ENCODE results near the gene RGS21. TPM values are rescaled to one million over a fixed set of nuclear protein-coding genes. Genes with fewer than 3 reads are reported as not detected.

Gene RGS21
- total RNA-seq, 1 donor from 2014 or later: not detected

- ATAC-seq (no peak), DNase-seq (ENCODE audit: low spot score) (no peak)
These were observed 61.5 kb downstream of the RGS21 start for GRCh38 chr1:192378276-192378675.

GRCh38 chr1:192378878-192379277 is 62.1 kb downstream of the RGS21 start:
- ATAC-seq (no peak), DNase-seq (ENCODE audit: low spot score) (no peak)

GRCh38 chr1:192379554-192379953 is 62.8 kb downstream of the RGS21 start:
- ATAC-seq (no peak), DNase-seq (ENCODE audit: low spot score) (no peak)

- DNase-seq (ENCODE audit: low spot score) (no peak), ATAC-seq (no peak)
These were observed 66.0 kb downstream of the RGS21 start for GRCh38 chr1:192382758-192383157.

GRCh38 chr1:192386051-192386650 is 69.4 kb downstream of the RGS21 start:
- no peak for ATAC-seq
- DNase-seq (ENCODE audit: low spot score): no peak

- ATAC-seq: no peak
- DNase-seq (ENCODE audit: low spot score): no peak
These were observed 78.4 kb downstream of the RGS21 start for GRCh38 chr1:192395211-192395610.

- DNase-seq (ENCODE audit: low spot score) (no peak), ATAC-seq (no peak)
These were observed 79.1 kb downstream of the RGS21 start for GRCh38 chr1:192395895-192396294.

- DNase-seq (ENCODE audit: low spot score): no peak
- ATAC-seq: no peak
These were observed 82.4 kb downstream of the RGS21 start for GRCh38 chr1:192399161-192399560.

GRCh38 chr1:192401825-192402224 is 85.0 kb downstream of the RGS21 start:
- no peak for DNase-seq (ENCODE audit: low spot score)

GRCh38 chr1:192402571-192402970 is 85.8 kb downstream of the RGS21 start:
- ATAC-seq: no peak
- no peak for DNase-seq (ENCODE audit: low spot score)

More at GRCh38 chr1:192401825-192402224, 85.0 kb downstream of the RGS21 start:
- no peak for ATAC-seq

GRCh38 chr1:192407206-192407605 is 90.4 kb downstream of the RGS21 start:
- ATAC-seq: no peak

More at GRCh38 chr1:192407206-192407605, 90.4 kb downstream of the RGS21 start:
- DNase-seq (ENCODE audit: low spot score): no peak

Other genes starting within 250 kb of the RGS21 start
- 0.65 TPM for gene RGS18, start 158.5 kb upstream of the RGS21 start, total RNA-seq

Data from left lobe of liver (tissue), 2 donors.